GM21528 (cell line): ENCODE results near the gene UBE2E3.
A peak's percentile ranks its signal among the peaks of the same experiment; 100 is the strongest.

Experiments used
- ATAC-seq: cut with Tn5 transposase; IDR thresholded peaks from one replicate; pipeline ENCODE4 v1.9.1; 2021; ENCODE audit warnings: mild to moderate bottlenecking, moderate library complexity; ENCODE audit not compliant: unreplicated experiment, low FRiP score

UBE2E3 gene

DNA sequence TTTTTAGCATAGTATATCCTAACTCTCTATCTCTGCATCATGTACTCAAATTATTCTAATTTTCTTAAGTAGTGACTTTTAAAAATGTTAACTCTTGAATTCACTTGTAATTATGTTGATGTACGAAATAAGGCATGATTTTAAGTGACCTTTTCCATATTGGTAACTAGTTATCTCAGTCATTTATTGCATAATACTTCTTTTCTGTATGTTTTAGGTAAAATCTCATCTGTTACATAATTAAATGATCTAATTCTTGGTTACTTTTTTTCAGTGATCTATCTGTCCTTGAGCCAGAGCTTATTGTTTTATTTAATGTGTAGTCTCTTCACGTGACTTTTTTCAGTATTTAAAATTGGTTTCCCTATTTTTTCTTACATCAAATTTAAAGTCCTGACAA lies 4.8 kb upstream of the UBE2E3 start:
- ATAC-seq = no peak

DNA sequence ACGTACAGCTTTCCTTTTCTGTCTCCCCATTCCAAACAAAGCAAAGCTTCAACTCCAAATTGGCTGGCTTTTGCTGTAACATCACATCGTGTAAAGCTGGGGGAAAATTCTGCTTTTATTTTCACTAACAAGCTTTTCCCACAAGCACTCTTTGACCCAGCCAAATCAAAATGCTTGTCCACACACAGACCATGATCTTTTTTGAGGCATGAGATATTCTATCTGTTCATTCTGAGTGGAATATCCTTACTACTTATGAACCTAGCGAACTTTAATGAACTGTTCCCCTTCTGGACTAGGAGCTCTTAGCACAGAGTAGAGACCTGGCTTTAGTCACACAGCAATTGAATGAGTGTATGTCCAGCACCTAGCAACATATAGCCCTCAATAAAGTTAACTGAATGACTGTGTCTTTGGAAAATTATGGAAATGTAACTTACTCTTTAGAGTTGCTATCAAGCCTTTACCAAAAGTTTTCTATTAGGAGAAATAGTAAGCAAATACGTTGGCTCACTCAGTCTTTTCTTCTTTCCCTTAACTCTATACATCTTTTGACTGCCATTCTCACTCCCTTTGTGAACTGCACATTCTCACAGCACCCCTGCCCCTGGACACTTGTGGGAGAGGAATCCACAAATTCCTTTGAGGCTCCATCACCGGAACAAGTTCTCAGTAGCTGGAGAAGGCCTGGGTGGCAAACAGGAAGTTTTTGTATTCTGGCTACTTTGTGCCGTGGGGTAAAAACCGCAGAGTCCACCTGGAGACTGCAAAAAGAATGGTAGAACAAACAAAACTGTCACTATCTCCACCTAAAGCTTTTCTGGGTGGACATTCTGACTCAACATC lies 1.3 kb upstream of the UBE2E3 start:
- ATAC-seq = no peak

DNA sequence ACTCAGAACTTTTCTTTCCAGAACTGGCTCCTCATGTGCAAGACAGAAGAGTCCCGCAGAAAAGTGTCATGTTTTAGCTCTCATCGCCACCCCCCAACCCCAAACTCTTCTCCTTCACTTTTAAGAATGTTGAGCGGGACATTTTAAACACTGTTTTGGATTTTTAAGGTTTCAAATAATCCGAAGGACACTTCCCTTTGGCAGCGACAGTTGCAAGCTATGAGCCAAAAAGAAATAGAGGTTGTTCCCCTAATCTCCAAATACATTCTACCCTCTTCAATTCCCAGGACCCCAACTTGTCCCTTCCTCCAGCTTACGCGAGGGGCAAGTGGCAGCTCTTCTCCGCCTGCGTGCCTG lies 678 bp upstream of the UBE2E3 start:
- ATAC-seq = no peak

DNA sequence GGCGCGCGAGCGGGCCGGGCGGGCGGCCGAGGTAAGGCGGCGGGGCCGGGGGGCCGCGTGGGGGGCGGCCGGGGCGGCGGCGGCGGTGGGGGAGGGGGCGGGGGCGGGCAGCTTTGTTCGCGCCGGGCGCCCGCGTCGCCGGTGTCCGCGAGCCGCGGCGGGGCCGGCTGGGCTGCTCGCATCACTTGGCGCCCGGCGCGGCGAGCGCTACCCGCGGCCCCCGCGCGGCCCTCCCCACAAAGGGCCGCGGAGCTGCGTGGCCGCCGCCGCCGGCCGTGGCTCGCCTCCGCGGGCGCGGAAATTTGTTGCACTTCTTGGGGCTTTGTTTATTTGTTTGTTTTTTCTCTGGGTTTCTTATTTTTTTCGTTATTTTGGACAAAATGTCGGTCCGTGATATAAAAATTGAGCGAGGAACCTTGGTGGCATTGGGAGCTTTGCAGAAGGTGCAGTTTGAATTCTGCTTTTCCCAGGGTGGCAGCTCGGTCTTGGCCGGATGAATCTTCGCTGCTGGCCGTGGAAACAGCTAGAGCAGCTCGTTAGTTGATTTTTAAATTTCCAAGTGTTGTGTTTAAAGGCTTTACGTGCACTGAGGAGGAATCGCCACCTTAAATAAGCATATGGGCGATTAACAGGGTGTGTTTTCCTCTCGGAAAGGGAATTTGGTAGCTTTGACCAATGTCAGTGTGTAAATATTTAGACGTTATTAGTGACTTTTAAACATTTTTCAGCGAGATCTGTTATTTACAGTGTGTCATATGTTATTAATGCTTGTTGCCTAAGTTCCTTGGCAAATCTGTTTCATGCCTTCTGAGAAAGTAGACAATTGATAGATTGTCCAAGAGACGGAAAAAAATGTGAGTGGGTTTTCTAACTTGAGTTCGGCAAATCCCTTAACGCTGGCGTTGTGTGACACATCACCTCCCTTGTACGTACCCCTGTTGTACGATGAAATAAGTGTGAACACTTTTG lies 822 bp downstream of the UBE2E3 start:
- peak; percentile 10 for ATAC-seq

DNA sequence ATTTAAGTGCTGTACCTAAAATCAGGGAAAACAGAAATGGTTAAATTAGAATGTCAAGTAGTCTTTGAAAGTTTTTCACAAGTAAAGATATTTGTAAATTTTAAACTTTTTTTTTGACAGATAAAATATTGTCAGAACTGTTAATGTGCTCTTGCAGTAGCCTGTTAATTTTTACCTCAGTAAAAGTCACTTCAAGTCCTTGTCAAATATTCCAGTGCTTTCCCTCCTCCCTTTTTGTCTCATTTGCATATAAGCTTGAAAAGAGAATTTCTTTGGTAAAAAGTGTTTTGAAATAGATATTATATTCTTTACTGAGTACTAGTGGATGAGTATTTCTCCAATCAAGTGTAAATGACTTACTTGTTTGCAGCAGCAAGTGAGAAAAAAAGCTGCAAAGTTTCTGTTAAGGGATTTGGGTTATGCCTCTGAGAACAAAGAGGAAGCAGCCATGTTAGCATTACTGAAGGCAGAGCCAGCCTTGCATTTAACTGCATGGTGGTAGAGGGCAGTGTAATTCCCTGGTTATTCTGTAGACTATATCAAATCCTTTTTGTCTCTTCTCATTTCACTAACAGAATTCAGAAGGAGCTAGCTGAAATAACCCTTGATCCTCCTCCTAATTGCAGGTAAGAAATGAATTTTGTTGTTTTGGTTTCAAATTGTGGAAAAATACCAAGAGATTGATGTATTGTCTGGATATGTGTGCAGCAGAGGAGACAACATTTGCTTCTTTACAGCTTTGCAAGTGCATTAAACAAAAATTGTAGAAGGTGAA lies 3.2 kb downstream of the UBE2E3 start:
- ATAC-seq = peak; percentile 44

DNA sequence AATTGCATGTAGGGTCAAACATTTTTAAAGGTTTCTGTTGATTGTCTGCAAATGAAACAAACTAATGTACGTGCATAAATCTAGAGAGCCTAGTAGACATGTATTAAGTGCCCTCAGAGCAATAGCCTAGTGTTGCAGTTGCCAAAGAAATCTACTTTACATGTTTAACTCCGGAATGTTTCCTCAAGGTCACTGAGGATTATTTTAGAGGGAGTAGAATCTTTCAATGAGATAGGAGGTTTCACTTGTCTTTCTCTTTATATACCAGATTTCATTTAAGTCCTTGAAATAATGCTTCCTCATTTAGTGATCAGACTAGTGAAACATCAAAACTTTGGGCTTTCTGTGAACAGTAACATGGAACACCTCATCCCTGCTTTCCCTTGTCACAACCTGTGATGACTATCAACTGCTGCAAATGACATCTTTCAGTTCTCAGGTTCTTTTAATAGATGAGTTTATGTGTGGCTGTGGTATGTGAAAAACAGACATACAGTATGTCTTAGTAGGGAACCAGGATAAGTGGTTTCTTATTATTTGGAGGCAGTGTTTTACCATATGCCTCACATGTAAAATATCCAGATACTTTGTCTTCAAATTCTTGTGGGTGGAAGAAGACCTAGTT lies 5.5 kb downstream of the UBE2E3 start:
- ATAC-seq = no peak

DNA sequence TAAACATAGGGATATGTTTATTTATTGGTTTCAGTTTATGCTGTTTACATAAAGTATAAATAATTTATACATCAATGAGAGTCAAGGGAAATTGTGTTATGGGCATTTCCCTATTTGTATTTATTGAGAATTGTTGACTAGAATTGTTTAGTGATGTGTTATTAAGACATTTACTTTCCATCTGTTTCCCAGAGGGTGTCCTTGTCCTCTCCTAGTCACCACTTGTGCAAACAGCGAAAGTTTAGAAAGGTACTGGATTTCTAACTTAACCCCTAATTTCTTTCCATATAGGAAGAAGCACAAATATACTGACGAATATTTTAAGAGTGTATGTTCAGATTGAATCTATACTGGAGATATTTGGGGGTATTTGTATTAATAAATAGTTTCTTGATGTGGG lies 6.7 kb downstream of the UBE2E3 start:
- no peak for ATAC-seq

DNA sequence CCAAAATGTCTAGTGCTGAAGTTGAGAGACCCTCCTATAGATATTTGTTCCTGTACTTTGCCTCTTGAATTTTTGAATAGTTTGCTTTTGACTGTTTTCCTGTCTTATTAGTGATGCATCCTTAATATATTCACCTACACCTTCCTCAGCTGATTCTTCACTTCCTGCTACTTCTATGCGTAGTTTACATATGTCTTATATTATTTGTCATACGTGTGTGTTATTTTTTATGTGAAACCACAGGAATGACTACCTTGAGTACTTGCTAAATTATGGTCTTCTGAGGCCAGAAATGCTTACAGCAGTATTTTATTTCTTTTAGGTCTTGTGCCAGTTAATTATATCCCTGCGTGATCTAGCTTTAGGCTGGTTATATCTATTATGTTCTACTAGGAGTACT lies 9.9 kb downstream of the UBE2E3 start:
- ATAC-seq = no peak

DNA sequence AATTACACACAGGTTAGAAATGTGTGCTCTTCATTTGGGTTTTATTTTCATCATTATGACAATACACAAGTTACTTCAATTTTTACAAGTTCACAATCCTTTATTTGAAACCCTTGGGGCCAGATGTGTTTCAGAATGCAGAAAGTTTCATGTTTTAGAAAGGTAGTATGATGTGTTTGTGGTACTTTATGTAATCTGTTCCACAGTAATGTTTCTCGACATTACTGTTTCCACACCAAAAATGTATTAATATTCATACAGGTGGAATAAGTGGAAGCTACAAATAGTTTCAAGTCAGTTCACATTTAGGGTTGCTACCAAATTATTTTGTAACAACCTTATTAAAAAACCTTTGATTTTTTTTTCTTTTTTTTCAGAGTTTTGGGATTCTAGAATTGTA lies 10.4 kb downstream of the UBE2E3 start:
- no peak for ATAC-seq

DNA sequence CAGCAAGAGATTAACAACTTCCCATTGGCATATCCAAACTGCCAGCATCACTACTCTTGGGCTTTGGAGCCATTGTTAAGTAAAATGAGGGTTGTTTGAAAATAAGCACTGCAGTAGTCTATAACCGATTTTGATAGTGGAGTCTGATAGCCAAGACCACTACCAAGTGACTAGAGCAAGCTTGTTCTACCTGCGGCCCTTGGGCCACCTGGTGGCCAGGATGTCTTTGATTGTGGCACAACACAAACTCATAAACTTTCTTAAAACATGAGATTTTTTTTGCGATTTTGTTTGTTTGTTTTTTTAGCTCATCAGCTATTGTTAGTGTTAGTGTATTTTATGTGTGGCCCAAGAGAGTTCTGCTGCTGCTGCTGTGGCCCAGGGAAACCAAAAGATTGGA lies 11.0 kb downstream of the UBE2E3 start:
- ATAC-seq = peak; percentile 5

DNA sequence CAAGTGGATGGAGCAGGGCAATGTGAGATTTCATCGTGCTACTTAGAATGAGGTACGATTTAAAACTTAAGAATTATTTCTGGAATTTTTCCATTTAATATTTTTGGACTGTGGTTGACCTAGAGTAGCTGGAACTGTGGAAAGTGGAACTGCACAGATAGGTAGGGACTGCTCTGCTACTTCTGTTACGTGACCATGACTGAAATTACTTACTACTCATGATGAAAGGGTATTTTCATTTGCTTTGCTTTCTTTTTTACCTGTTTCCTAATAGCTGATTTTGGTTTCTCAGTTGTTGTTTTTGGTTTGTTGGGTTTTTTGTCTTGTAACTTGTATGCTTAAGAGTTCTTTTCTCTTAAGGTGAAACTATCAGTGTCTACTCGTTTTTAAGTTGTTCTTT lies 11.4 kb downstream of the UBE2E3 start:
- peak; percentile 73 for ATAC-seq

DNA sequence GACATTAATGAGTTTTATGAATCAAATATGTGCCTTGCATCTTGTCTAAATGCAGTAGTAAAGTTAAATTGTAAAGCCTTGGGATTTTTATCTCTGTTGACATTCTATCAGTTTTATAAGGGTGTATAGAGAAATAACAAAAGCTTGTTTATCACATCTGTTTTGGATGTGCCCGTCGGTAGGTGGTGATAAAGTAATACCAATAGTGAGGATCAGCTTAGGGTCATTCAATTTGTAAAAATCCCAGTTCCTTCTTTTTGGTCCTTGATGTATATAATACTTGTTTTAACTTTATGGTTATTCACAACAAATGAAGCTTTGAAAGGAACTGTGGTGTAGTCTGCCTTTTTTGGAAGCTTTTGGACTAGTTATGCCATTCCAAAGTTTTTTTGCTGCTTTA lies 12.6 kb downstream of the UBE2E3 start:
- ATAC-seq = no peak

DNA sequence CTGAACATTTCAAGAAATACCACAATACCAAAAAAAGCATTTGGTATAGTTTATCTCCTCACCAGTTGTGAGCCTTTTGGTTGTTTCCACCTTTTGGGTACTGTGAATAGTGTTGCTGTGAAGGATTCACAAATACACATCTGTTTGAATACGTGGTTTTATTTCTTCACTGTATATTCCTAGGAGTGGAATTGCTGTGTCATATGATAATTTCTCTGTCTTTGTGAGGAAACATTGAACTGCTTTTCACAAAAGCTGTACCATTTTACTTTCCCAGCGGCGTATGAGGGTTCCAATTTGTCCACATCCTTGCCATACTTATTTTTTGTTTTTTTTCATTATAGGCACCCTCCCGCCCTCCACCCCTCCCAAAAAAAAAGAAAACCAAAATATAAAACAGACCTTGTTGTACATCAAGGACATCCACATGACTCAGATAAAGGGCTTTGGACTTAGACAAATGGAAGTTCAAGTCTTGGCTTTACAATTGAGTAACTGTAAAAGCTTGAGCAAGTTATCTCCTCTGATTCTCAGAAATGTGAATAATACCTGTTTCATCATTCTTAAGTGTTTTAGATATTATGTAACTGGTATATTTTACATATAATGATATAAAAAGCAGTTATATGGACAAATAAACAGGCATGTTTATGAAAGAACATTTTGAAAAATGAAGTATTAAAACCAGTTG lies 19.0 kb downstream of the UBE2E3 start:
- no peak for ATAC-seq

DNA sequence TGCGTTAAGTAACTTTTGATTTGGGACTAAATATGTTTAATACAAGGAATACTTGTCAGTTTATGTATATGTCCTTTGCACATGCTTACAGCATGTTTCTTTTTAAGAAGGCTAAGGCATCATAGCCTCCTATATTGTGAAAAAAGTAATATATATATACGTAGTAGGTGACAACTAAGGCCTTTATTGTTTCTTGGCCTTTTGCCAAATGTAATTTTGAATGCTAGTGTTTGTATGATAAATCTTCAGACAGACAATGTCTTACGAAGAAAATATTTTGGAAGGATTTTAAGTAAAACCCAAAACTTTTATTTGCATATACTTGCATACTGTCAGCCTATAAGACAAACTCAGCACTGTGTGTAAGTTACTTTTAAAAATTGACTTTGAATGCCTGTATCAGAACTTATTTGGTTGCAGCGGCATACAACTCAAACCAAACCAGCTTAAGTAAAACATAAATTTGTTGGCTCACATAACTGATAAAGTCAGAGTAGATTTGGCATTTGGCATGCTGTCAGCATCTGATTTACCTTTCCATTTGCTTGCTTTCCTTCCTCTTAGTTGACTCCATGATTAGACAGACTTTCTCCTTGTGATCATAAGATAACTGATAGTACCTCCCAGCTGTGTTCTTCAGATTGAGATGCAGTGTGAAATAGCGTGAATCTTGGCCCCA lies 24.4 kb downstream of the UBE2E3 start:
- no peak for ATAC-seq

DNA sequence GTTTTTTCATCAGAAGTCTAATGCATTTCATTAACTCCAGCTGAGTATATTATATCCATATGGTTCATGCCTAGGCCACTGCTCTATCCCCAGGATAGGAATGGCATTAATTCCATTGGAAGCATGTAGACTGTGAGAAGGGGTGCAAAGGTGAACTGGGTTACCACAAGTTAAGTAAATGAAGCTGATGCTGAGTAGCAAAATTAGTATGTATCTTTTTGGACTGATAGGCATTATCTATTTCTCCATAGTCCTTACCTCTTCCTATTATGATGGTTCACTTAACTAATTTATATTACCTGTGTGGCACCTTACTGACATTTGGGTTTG lies 24.9 kb downstream of the UBE2E3 start:
- ATAC-seq = no peak

DNA sequence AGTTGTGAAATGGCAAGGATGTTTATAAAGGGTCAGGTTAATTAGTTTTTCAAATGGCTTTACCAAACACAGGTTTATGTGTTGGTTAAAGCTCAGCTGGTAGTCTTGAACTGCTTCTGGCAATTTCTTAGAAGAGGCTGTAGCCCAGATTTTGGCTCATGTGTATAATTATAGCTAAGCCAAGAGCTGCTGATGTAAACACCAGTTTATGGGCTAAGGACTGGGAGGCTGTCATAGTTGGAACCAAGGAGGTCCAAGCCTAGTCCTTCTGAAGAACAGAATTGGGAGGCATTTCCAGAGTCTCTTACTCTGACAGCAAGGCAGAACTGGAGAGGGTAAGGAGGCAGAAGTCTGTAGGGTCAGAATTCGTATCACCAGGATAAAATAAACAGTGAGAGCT lies 25.4 kb downstream of the UBE2E3 start:
- no peak for ATAC-seq

DNA sequence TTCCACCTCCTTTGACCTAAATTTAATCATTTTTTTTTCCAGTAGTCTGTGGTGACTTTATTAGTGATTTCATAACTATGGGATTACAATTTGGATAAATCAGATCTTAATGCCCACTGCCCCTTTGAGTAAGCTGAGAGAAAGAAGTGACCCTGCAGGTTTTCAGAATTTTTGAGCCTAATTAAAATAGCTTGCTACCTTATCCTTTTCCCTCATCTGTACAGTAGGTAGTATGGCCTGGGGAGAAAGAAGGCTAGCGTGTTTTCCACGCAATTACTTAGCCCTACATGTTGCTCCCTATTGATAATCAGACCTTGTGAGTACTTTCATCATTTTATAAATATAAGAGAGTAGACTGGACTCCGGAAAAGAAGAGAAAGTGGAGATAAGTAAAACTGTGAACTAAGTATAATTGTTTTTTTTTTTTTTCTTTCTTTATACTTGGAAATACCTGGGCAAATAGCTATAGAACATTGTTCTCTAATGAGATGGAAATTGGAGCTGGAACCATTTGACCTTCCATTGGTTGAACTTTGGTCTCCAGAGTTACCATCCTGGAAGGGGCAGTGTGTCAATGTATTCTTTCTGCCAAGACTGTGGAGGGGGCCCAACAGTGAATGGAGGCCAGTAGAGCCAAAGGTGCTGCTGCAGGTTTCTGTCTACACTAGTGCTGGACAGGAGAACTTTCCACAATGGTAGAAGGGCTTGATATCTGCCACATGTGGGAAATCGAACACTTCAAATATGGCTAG lies 26.9 kb downstream of the UBE2E3 start:
- no peak for ATAC-seq

DNA sequence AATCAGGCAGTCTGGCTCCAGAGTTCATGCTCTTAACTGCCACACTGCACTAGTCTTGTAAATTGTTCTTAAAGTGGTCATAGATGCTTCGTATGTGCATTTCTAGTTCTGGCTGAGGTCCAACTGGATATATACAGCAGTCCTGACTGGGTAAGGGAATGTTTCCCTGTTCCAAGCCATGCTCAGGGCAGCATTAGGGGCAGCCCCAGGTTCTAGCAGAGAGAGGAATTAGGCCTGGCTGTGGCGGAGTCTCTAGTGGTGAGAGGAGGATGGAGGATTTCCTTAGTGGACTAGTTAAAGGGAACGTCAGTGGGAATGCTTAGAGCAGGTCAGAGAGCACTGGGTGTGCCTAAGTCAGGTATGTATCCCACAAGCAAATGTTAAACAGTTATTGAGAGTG lies 28.0 kb downstream of the UBE2E3 start:
- no peak for ATAC-seq
